Muscle of arm (tissue), 14 donors: ENCODE results near the gene MRPL32. TPM values are rescaled to one million over a fixed set of nuclear protein-coding genes. Genes with fewer than 3 reads are reported as not detected.
"Not testable (repeated sequence)": the region's sequence is repeated elsewhere in the genome, so short reads cannot be mapped to it uniquely, and the experiment has no call there.

Source experiments
- DNase-seq: peaks from one replicate; pipeline ENCODE4 v3.0.0-alpha.2; 2013
- long read RNA-seq, 11 donors: transcript quantifications; one replicate each; lab custom pipeline, GENCODE V29; 2026
- polyA plus RNA-seq, 12 donors: library from polyadenylated mRNA; unstranded; fragments of 120-200 nt; gene quantifications; one replicate each; pipeline ENCODE4 v1.2.1, GENCODE V29; 2013; ENCODE audit not compliant: insufficient read length in 12 of 12

MRPL32 gene
- polyA plus RNA-seq: 10 to 100 TPM in 11 of 12 donors, not detected in 1; 37.2 to 62.7 (median 52.1) TPM
- long read RNA-seq, donor 1, transcript MRPL32-201 (3 exons, 1,035 nt): major isoform, 30 of 35 reads
- long read RNA-seq, donor 1, partial matches to known transcripts: 5 of 35 reads
- long read RNA-seq, donor 1, other reads (novel, unspliced or antisense): 0 of 35 reads
- long read RNA-seq, donor 2, transcript MRPL32-201 (3 exons, 1,035 nt): major isoform, 31 of 37 reads
- long read RNA-seq, donor 2, partial matches to known transcripts: 5 of 37 reads
- long read RNA-seq, donor 2, other reads (novel, unspliced or antisense): 0 of 37 reads
- long read RNA-seq, donor 3, transcript MRPL32-201 (3 exons, 1,035 nt): major isoform, 16 of 16 reads
- long read RNA-seq, donor 3, partial matches to known transcripts: 0 of 16 reads
- long read RNA-seq, donor 3, other reads (novel, unspliced or antisense): 0 of 16 reads
- long read RNA-seq, donor 4, transcript MRPL32-201 (3 exons, 1,035 nt): major isoform, 13 of 13 reads
- long read RNA-seq, donor 4, partial matches to known transcripts: 0 of 13 reads
- long read RNA-seq, donor 4, other reads (novel, unspliced or antisense): 0 of 13 reads
- long read RNA-seq, donor 5, transcript MRPL32-201 (3 exons, 1,035 nt): major isoform, 37 of 39 reads
- long read RNA-seq, donor 5, partial matches to known transcripts: 0 of 39 reads
- long read RNA-seq, donor 5, other reads (novel, unspliced or antisense): 0 of 39 reads
- long read RNA-seq, donor 6, transcript MRPL32-201 (3 exons, 1,035 nt): major isoform, 26 of 31 reads
- long read RNA-seq, donor 6, partial matches to known transcripts: 5 of 31 reads
- long read RNA-seq, donor 6, other reads (novel, unspliced or antisense): 0 of 31 reads
- long read RNA-seq, donor 7, transcript MRPL32-201 (3 exons, 1,035 nt): major isoform, 18 of 18 reads
- long read RNA-seq, donor 7, partial matches to known transcripts: 0 of 18 reads
- long read RNA-seq, donor 7, other reads (novel, unspliced or antisense): 0 of 18 reads
- long read RNA-seq, donor 8, transcript MRPL32-201 (3 exons, 1,035 nt): major isoform, 30 of 37 reads
- long read RNA-seq, donor 8, partial matches to known transcripts: 7 of 37 reads
- long read RNA-seq, donor 8, other reads (novel, unspliced or antisense): 0 of 37 reads
- long read RNA-seq, donor 9, transcript MRPL32-201 (3 exons, 1,035 nt): major isoform, 27 of 42 reads
- long read RNA-seq, donor 9, partial matches to known transcripts: 15 of 42 reads
- long read RNA-seq, donor 9, other reads (novel, unspliced or antisense): 0 of 42 reads
- long read RNA-seq, donor 10, transcript MRPL32-201 (3 exons, 1,035 nt): major isoform, 24 of 24 reads
- long read RNA-seq, donor 10, partial matches to known transcripts: 0 of 24 reads
- long read RNA-seq, donor 10, other reads (novel, unspliced or antisense): 0 of 24 reads
- long read RNA-seq, donor 11, transcript MRPL32-201 (3 exons, 1,035 nt): major isoform, 29 of 36 reads
- long read RNA-seq, donor 11, partial matches to known transcripts: 6 of 36 reads
- long read RNA-seq, donor 11, other reads (novel, unspliced or antisense): 0 of 36 reads

GRCh38 chr7:42931834-42932651 lies at the start of gene MRPL32, which contains the start of gene PSMA2:
TSS of gene MRPL32 (plus strand) at chr7:42932376. CDS start at chr7:42932387, 11 bp downstream.
TSS of gene PSMA2 (minus strand) at chr7:42932174. CDS start at chr7:42932158, 16 bp downstream.
- peak; percentile 97 for DNase-seq

GRCh38 chr7:42883950-42884349 lies 48.2 kb upstream of the MRPL32 start:
- no peak for DNase-seq

GRCh38 chr7:42885183-42885582 lies 47.0 kb upstream of the MRPL32 start:
- not testable (repeated sequence) for DNase-seq

GRCh38 chr7:42886129-42886528 lies 46.0 kb upstream of the MRPL32 start:
- no peak for DNase-seq

GRCh38 chr7:42886893-42887505 lies 45.2 kb upstream of the MRPL32 start:
- DNase-seq: no peak

GRCh38 chr7:42893346-42894240 lies 38.6 kb upstream of the MRPL32 start:
- no peak for DNase-seq

GRCh38 chr7:42900842-42901241 lies 31.3 kb upstream of the MRPL32 start:
- DNase-seq: no peak

- no peak for DNase-seq
Observed at GRCh38 chr7:42902331-42902730, 29.8 kb upstream of the MRPL32 start.

GRCh38 chr7:42906181-42906580 lies 26.0 kb upstream of the MRPL32 start:
- no peak for DNase-seq

- DNase-seq: no peak
Observed at GRCh38 chr7:42907316-42907715, 24.9 kb upstream of the MRPL32 start.

- DNase-seq: no peak
Observed at GRCh38 chr7:42910306-42910705, 21.9 kb upstream of the MRPL32 start.

GRCh38 chr7:42911454-42912447 lies 20.4 kb upstream of the MRPL32 start, which contains the start of gene C7orf25:
TSS of gene C7orf25 (minus strand) at chr7:42912070. CDS start at chr7:42910900, 1,170 bp downstream.
- DNase-seq: peak; percentile 94

GRCh38 chr7:42913591-42913990 lies 18.6 kb upstream of the MRPL32 start:
- DNase-seq: no peak

- no peak for DNase-seq
Observed at GRCh38 chr7:42914009-42914408, 18.2 kb upstream of the MRPL32 start.

GRCh38 chr7:42914421-42915045 lies 17.6 kb upstream of the MRPL32 start:
- DNase-seq: no peak

GRCh38 chr7:42915356-42915755 lies 16.8 kb upstream of the MRPL32 start:
- no peak for DNase-seq
